ENCODE data around the gene PTPRM. TPM values are rescaled to one million over a fixed set of nuclear protein-coding genes. Genes with fewer than 3 reads are reported as not detected.

PTPRM gene
- total RNA-seq, 1 donor from 2014 or later = 257 TPM

GRCh38 chr18:8314124-8314523 lies 747.0 kb downstream of the PTPRM start:
- no peak for DNase-seq (ENCODE audit: low spot score in 2 of 2)
- Histone ChIP-seq H3K4me3 (no peak overlapping the region), H3K9me3 (no peaks in the 10 kb centered on the region), H3K27me3 (no peaks in the 10 kb centered on the region), H3K4me1 (no peaks in the 10 kb centered on the region), H3K27ac (no peak overlapping the region), H3K36me3 (peaks cover 0 to 4% of the 10 kb centered on the region in 2 donors)
- intact Hi-C loops (cut with DNase I) = no loop called here
- TF ChIP-seq CTCF (IDR thresholded peaks at IDR 0.05) = no peak

- peaks cover 0 to under 1% of the 10 kb centered on the region in 2 donors for H3K36me3 ChIP-seq
- H3K27ac ChIP-seq = no peak overlapping the region
- DNase-seq (ENCODE audit: low spot score in 2 of 2) = no peak
- no peak overlapping the region for H3K4me3 ChIP-seq
- intact Hi-C loops (cut with DNase I) = no loop called here
- no peaks in the 10 kb centered on the region for H3K9me3 ChIP-seq
- TF ChIP-seq CTCF (IDR thresholded peaks at IDR 0.05) = no peak
- no peaks in the 10 kb centered on the region for H3K4me1 ChIP-seq
- no peaks in the 10 kb centered on the region for H3K27me3 ChIP-seq
Observed at GRCh38 chr18:8319798-8320489, 752.8 kb downstream of the PTPRM start.

- Histone ChIP-seq H3K27ac (no peak overlapping the region), H3K36me3 (no peaks in the 10 kb centered on the region), H3K4me3 (no peak overlapping the region), H3K9me3 (no peaks in the 10 kb centered on the region), H3K4me1 (no peaks in the 10 kb centered on the region), H3K27me3 (no peaks in the 10 kb centered on the region)
- no peak for DNase-seq (ENCODE audit: low spot score in 2 of 2)
- intact Hi-C loops (cut with DNase I) = no loop called here
- no peak for TF ChIP-seq CTCF (IDR thresholded peaks at IDR 0.05)
Observed at GRCh38 chr18:8322486-8322885, 755.4 kb downstream of the PTPRM start.

DNA sequence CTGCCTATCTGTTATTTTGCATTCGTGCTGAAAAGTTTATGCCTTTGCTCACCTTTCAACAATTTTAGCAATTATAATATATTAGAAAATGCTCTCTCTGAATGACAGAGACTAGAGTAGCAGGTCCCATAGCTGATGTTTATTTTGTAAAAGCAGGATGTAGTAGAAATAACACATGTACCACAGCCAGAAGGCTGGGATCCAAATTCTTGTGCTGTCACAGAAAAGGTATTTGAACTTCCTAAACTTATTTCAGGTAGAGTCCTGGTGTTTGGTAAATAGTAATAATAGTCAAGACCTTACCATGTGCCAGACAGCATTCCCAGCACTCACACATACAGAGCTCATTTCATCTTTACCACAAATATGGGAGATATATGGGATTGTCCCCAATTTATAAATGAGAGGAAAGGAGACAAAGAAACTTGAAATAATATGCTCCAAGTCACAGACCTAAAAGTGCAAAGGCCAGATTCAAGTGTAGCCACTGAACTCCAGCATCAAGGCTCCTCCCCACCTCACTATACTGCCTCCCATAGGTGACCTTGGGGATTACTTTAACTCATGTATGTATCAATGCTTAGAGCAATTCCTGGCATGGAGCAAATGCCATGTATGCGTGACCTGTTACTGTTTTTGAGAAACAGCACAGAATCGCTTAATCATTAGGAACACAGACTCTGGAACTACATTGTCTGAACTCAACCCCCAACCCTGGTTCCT lies 757.4 kb downstream of the PTPRM start:
- peaks cover 7 to 13% of the 10 kb centered on the region in 2 donors for H3K4me1 ChIP-seq
- H3K36me3 ChIP-seq = no peaks in the 10 kb centered on the region
- TF ChIP-seq CTCF (IDR thresholded peaks at IDR 0.05) = no peak
- intact Hi-C loops (cut with DNase I) = no loop called here
- no peaks in the 10 kb centered on the region for H3K27me3 ChIP-seq
- H3K27ac ChIP-seq = no peak overlapping the region
- DNase-seq (ENCODE audit: low spot score in 2 of 2) = no peak
- H3K4me3 ChIP-seq = no peak overlapping the region
- no peaks in the 10 kb centered on the region for H3K9me3 ChIP-seq

DNA sequence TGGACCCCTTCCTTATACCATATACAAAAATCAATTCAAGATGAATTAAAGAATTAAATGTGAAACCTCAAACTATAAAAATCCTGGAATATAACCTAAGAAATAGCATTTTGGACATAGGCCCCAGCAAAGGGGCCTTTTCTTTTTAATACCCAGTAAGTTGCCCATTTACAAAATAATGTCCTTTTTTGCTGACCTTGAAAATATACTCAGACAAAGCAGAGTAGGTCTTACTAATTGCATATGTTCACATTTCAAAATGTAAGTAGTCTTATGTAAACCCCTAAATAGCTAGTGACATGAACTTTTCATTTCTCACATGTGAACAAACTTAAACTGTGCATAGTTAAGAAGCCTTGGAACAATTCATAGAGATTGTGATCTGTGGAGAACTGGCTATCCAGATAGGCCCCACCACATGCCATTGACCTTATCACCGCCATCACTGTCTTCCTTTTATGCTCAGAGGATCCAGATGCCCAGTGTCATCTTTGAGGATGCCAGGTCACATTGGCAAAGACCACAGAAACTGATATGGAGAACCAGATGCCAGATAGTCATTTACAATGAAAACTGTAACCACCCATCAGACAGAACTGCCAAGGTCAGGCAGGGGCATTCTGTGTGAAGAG lies 759.8 kb downstream of the PTPRM start:
- Histone ChIP-seq H3K27me3 (no peaks in the 10 kb centered on the region), H3K9me3 (no peaks in the 10 kb centered on the region), H3K36me3 (no peaks in the 10 kb centered on the region), H3K27ac (no peak overlapping the region), H3K4me1 (peaks cover 7 to 13% of the 10 kb centered on the region in 2 donors), H3K4me3 (no peak overlapping the region)
- TF ChIP-seq CTCF (IDR thresholded peaks at IDR 0.05) = no peak
- no peak for DNase-seq (ENCODE audit: low spot score in 2 of 2)
- intact Hi-C loops (cut with DNase I) = no loop called here

Measured in ascending aorta (tissue), 2 donors.